ENCODE results near the gene CEACAM20. TPM values are rescaled to one million over a fixed set of nuclear protein-coding genes. Genes with fewer than 3 reads are reported as not detected.

The CEACAM20 gene
- total RNA-seq, 1 experiment from 2014 or later, result not detected

GRCh38 chr19:44542671-44543070, 13.2 kb upstream of the CEACAM20 start:
- Histone ChIP-seq H3K4me1 (ENCODE audit: control insufficient read depth in 1 of 2, insufficient read depth in 2 of 2, low read length in 2 of 2) (no peaks in the 10 kb centered on the region), H3K9me2 (ENCODE audit: insufficient read depth) (no peaks in the 10 kb centered on the region), H3K27me3 (ENCODE audit: insufficient read depth, low read length) (no peaks in the 10 kb centered on the region), H3K36me3 (ENCODE audit: control insufficient read depth in 1 of 2, insufficient read depth in 2 of 2, low read length in 2 of 2) (no peaks in the 10 kb centered on the region), H3K4me2 (ENCODE audit: low read length) (no peak overlapping the region), H3K27ac (ENCODE audit: low read depth, low read length) (no peak overlapping the region), H3K9me3 (ENCODE audit: control insufficient read depth in 1 of 2, insufficient read depth in 1 of 2, low read depth in 1 of 2, low read length in 2 of 2) (no peaks in the 10 kb centered on the region), H2AFZ (ENCODE audit: low read depth, low read length, poor library complexity, severe bottlenecking) (no peak overlapping the region), H3K79me2 (ENCODE audit: insufficient read depth, low read length) (no peaks in the 10 kb centered on the region), H3K9ac (ENCODE audit: low read length) (no peak overlapping the region), H4K20me1 (ENCODE audit: insufficient read depth) (no peaks in the 10 kb centered on the region), H3K4me3 (replicated peaks in 1 of 2; ENCODE audit: low read depth in 1 of 2, low read length in 2 of 2) (no peak overlapping the region)
- ChIA-PET CTCF (no interaction called here), RAD21 (ENCODE audit: low non-redundant PET in 1 of 2, low total read pairs in 2 of 2, uncharacterized antibody in 2 of 2, unreplicated experiment in 2 of 2) (no interaction called here), POLR2A (no interaction called here)
- TF ChIP-seq EGR1 (IDR thresholded peaks at IDR 0.05; ENCODE audit: low read depth), result no peak
- TF ChIP-seq, protein P1, sequence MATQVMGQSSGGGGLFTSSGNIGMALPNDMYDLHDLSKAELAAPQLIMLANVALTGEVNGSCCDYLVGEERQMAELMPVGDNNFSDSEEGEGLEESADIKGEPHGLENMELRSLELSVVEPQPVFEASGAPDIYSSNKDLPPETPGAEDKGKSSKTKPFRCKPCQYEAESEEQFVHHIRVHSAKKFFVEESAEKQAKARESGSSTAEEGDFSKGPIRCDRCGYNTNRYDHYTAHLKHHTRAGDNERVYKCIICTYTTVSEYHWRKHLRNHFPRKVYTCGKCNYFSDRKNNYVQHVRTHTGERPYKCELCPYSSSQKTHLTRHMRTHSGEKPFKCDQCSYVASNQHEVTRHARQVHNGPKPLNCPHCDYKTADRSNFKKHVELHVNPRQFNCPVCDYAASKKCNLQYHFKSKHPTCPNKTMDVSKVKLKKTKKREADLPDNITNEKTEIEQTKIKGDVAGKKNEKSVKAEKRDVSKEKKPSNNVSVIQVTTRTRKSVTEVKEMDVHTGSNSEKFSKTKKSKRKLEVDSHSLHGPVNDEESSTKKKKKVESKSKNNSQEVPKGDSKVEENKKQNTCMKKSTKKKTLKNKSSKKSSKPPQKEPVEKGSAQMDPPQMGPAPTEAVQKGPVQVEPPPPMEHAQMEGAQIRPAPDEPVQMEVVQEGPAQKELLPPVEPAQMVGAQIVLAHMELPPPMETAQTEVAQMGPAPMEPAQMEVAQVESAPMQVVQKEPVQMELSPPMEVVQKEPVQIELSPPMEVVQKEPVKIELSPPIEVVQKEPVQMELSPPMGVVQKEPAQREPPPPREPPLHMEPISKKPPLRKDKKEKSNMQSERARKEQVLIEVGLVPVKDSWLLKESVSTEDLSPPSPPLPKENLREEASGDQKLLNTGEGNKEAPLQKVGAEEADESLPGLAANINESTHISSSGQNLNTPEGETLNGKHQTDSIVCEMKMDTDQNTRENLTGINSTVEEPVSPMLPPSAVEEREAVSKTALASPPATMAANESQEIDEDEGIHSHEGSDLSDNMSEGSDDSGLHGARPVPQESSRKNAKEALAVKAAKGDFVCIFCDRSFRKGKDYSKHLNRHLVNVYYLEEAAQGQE (IDR thresholded peaks at IDR 0.05; ENCODE audit: low read depth), result no peak
- no peak for TF ChIP-seq JUND (IDR thresholded peaks at IDR 0.05)
- TF ChIP-seq RAD21 (IDR thresholded peaks at IDR 0.05; ENCODE audit: low read depth), result no peak
- TF ChIP-seq, protein P2, sequence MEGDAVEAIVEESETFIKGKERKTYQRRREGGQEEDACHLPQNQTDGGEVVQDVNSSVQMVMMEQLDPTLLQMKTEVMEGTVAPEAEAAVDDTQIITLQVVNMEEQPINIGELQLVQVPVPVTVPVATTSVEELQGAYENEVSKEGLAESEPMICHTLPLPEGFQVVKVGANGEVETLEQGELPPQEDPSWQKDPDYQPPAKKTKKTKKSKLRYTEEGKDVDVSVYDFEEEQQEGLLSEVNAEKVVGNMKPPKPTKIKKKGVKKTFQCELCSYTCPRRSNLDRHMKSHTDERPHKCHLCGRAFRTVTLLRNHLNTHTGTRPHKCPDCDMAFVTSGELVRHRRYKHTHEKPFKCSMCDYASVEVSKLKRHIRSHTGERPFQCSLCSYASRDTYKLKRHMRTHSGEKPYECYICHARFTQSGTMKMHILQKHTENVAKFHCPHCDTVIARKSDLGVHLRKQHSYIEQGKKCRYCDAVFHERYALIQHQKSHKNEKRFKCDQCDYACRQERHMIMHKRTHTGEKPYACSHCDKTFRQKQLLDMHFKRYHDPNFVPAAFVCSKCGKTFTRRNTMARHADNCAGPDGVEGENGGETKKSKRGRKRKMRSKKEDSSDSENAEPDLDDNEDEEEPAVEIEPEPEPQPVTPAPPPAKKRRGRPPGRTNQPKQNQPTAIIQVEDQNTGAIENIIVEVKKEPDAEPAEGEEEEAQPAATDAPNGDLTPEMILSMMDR (IDR thresholded peaks at IDR 0.05 in 2 of 3, conservative IDR thresholded peaks at IDR 0.05 in 1 of 3; ENCODE audit: borderline replicate concordance in 1 of 3, insufficient read depth in 1 of 3, low read depth in 2 of 3, low read length in 2 of 3), result no peak
- no peak for TF ChIP-seq CBX3 (IDR thresholded peaks at IDR 0.05; ENCODE audit: low read depth)
- TF ChIP-seq ELF1 (IDR thresholded peaks at IDR 0.05; ENCODE audit: borderline replicate concordance, low read depth), result no peak
- TF ChIP-seq, protein P3, sequence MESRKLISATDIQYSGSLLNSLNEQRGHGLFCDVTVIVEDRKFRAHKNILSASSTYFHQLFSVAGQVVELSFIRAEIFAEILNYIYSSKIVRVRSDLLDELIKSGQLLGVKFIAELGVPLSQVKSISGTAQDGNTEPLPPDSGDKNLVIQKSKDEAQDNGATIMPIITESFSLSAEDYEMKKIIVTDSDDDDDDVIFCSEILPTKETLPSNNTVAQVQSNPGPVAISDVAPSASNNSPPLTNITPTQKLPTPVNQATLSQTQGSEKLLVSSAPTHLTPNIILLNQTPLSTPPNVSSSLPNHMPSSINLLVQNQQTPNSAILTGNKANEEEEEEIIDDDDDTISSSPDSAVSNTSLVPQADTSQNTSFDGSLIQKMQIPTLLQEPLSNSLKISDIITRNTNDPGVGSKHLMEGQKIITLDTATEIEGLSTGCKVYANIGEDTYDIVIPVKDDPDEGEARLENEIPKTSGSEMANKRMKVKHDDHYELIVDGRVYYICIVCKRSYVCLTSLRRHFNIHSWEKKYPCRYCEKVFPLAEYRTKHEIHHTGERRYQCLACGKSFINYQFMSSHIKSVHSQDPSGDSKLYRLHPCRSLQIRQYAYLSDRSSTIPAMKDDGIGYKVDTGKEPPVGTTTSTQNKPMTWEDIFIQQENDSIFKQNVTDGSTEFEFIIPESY (IDR thresholded peaks at IDR 0.05; ENCODE audit: extremely low read depth, insufficient replicate concordance, low read length), result no peak
- no peak for TF ChIP-seq POLR2AphosphoS5 (IDR thresholded peaks at IDR 0.05; ENCODE audit: low read depth, low read length)
- no peak for TF ChIP-seq MAX (IDR thresholded peaks at IDR 0.05)
- no peak for TF ChIP-seq EZH2phosphoT487 (IDR thresholded peaks at IDR 0.05; ENCODE audit: borderline replicate concordance)
- no peak for TF ChIP-seq SIN3A (IDR thresholded peaks at IDR 0.05; ENCODE audit: low read depth)
- no peak for TF ChIP-seq SP1 (IDR thresholded peaks at IDR 0.05; ENCODE audit: low read depth)
- no peak for TF ChIP-seq TCF7L2 (IDR thresholded peaks at IDR 0.05; ENCODE audit: borderline replicate concordance, extremely low read depth, insufficient read depth, insufficient read length)
- TF ChIP-seq ZFX (IDR thresholded peaks at IDR 0.05), result no peak
- no peak for TF ChIP-seq FOSL1 (IDR thresholded peaks at IDR 0.05; ENCODE audit: low read depth)
- no peak for TF ChIP-seq ZNF274 (IDR thresholded peaks at IDR 0.05; ENCODE audit: low read depth, low read length)
- no peak for TF ChIP-seq POLR2A (IDR thresholded peaks at IDR 0.05; ENCODE audit: borderline replicate concordance, extremely low read depth, insufficient read depth, insufficient read length)
- DNase-seq (ENCODE audit: low read depth, low spot score), result no peak
- BruUV-seq (replicated peaks), result no TSS peak
- intact Hi-C loops (cut with micrococcal nuclease), result no loop called here
- no peak for ATAC-seq
